Esophagus muscularis mucosa (tissue), 4 donors: ENCODE data around the gene GSTT4.

ENCODE experiments used
- EP300 ChIP-seq: sonication (generic); formaldehyde crosslinking; IDR thresholded peaks from one replicate; pipeline ENCODE4 v1.6.1; 2017; ENCODE audit warnings: antibody characterized with exemption
- POLR2A ChIP-seq: fragments of 450-650 bp; IDR thresholded peaks from one replicate; pipeline ENCODE4 v1.6.1; 2017; ENCODE audit warnings: antibody characterized with exemption, moderate library complexity, mild to moderate bottlenecking, low read depth
- POLR2AphosphoS5 ChIP-seq, 2 donors: sonication (generic); formaldehyde crosslinking; IDR thresholded peaks; one replicate each; pipeline ENCODE4 v1.6.1; 2017; ENCODE audit warnings: antibody characterized with exemption in 2 of 2
- TF ChIP-seq, protein P1 (sequence below), 3 experiments: fragments of 200-600 bp in 2 of 3; fragments of 450-650 bp in 1 of 3; sonication (generic) in 2 of 3; IDR thresholded peaks; one replicate each; pipeline ENCODE4 v1.5.1; 2017 to 2019; ENCODE audit warnings: antibody characterized with exemption in 3 of 3, mild to moderate bottlenecking in 2 of 3, moderate library complexity in 1 of 3

- TF ChIP-seq, protein P1, sequence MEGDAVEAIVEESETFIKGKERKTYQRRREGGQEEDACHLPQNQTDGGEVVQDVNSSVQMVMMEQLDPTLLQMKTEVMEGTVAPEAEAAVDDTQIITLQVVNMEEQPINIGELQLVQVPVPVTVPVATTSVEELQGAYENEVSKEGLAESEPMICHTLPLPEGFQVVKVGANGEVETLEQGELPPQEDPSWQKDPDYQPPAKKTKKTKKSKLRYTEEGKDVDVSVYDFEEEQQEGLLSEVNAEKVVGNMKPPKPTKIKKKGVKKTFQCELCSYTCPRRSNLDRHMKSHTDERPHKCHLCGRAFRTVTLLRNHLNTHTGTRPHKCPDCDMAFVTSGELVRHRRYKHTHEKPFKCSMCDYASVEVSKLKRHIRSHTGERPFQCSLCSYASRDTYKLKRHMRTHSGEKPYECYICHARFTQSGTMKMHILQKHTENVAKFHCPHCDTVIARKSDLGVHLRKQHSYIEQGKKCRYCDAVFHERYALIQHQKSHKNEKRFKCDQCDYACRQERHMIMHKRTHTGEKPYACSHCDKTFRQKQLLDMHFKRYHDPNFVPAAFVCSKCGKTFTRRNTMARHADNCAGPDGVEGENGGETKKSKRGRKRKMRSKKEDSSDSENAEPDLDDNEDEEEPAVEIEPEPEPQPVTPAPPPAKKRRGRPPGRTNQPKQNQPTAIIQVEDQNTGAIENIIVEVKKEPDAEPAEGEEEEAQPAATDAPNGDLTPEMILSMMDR (IDR thresholded peaks at IDR 0.05), result no peak
- TF ChIP-seq POLR2A (no peak), EP300 (no peak), POLR2AphosphoS5 (IDR thresholded peaks at IDR 0.05) (no peak)
Observed at GRCh38 chr22:24010018-24010391, 4.8 kb upstream of the GSTT4 start.
